Posterior cingulate gyrus (tissue), 11 donors: ENCODE results near the gene PDZRN4.
"Not testable (repeated sequence)": the region's sequence is repeated elsewhere in the genome, so short reads cannot be mapped to it uniquely, and the experiment has no call there.

Source experiments
- DNase-seq, 10 donors: peaks; one replicate each; pipeline versions ENCODE4 v3.0.0 to v3.0.0-alpha.2; 2020 to 2021; ENCODE audit warnings: mixed read lengths in 3 of 10
- intact Hi-C: fragments of 100-400 bp; cut with DNase I; formaldehyde crosslinking; loops from one replicate; pipeline ENCODE4 v1.15.1; 2023

The PDZRN4 gene

GRCh38 chr12:41606468-41607445, 418.6 kb downstream of the PDZRN4 start:
- no peak for DNase-seq
- intact Hi-C loops, result no loop called here

- intact Hi-C loops, result no loop called here
- DNase-seq, result no peak
These were observed 424.9 kb downstream of the PDZRN4 start for GRCh38 chr12:41612892-41613557.

GRCh38 chr12:41615174-41615573, 427.1 kb downstream of the PDZRN4 start:
- DNase-seq, intact Hi-C loops: not testable (repeated sequence)

GRCh38 chr12:41619705-41620104, 431.6 kb downstream of the PDZRN4 start:
- intact Hi-C loops, result no loop called here

GRCh38 chr12:41621291-41621690, 433.2 kb downstream of the PDZRN4 start:
- DNase-seq, result no peak
- intact Hi-C loops, result no loop called here

More at GRCh38 chr12:41619705-41620104, 431.6 kb downstream of the PDZRN4 start:
- no peak for DNase-seq
